Ovary (tissue), 9 donors: ENCODE measurements around the gene ATG5. TPM values are rescaled to one million over a fixed set of nuclear protein-coding genes. Genes with fewer than 3 reads are reported as not detected.

Source experiments
- DNase-seq, 5 donors: peaks; one replicate each; pipeline ENCODE4 v3.0.0-alpha.2; 2019 to 2020
- H3K27ac ChIP-seq, 2 donors: fragments of 200-600 bp; one replicate each; pipeline versions ENCODE4 v1.5.1 to v1.8.0; 2019 to 2022
- H3K27me3 ChIP-seq: fragments of 200-600 bp; one replicate; pipeline ENCODE4 v1.8.0; 2022
- H3K36me3 ChIP-seq: fragments of 200-600 bp; sonication (generic); one replicate; pipeline ENCODE4 v1.5.1; 2019
- H3K4me1 ChIP-seq: one replicate; pipeline ENCODE4 v1.8.1; 2013; ENCODE audit warnings: mild to moderate bottlenecking, moderate library complexity; ENCODE audit not compliant: insufficient read depth
- H3K4me3 ChIP-seq: fragments of 200-600 bp; sonication (generic); one replicate; pipeline ENCODE4 v1.5.1; 2017
- H3K9me3 ChIP-seq, 2 donors: fragments of 200-600 bp in 1 of 2; sonication (generic) in 1 of 2; one replicate each; pipeline versions ENCODE4 v1.5.1 to v1.8.1; 2013 to 2019; ENCODE audit warnings: mild to moderate bottlenecking in 1 of 2, moderate library complexity in 1 of 2
- CTCF ChIP-seq, 3 donors: fragments of 450-650 bp in 2 of 3; fragments of 200-600 bp in 1 of 3; IDR thresholded peaks; one replicate each; pipeline versions ENCODE4 v1.5.1 to v1.8.0; 2016 to 2022; ENCODE audit warnings: antibody characterized with exemption in 3 of 3, mild to moderate bottlenecking in 1 of 3
- EP300 ChIP-seq: sonication (generic); formaldehyde crosslinking; IDR thresholded peaks from one replicate; pipeline ENCODE4 v1.6.1; 2017; ENCODE audit warnings: antibody characterized with exemption
- POLR2A ChIP-seq: fragments of 450-650 bp; IDR thresholded peaks from one replicate; pipeline ENCODE4 v1.6.1; 2017; ENCODE audit warnings: antibody characterized with exemption, mild to moderate bottlenecking, moderate library complexity
- WGBS, 3 donors: extraction: QIAGEN DNeasy Blood & Tissue Kit in 1 of 3; methylation state at CpG; one replicate each; pipeline versions ENCODE4 v1.1.5 to v1.1.7; 2013 to 2017; 5-methylcytosine and 5-hydroxymethylcytosine counted together
- intact Hi-C, 4 donors: fragments of 100-400 bp; cut with DNase I; formaldehyde crosslinking; loops; one replicate each; pipeline versions ENCODE4 v1.11.0 to v1.15.1; 2022 to 2023
- polyA plus RNA-seq, 2 donors: library from polyadenylated mRNA; stranded (reverse); fragments of 200-250 nt in 1 of 2; fragments of 350-450 nt in 1 of 2; fragmentation: Illumina TruSeq in 1 of 2; extraction: RNeasy Lipid Tissue Mini Kit (QIAGEN cat#74804) in 1 of 2; gene quantifications; one replicate each; pipeline ENCODE4 v1.2.3, GENCODE V29; 2013 to 2014
- total RNA-seq, 7 donors: library from RNA; depleted of rRNA in 2 of 7; stranded (reverse); fragments of >200 nt in 2 of 7; fragmentation: NEBNext Ultra II Directional in 3 of 7; extraction: Animal tissue kit (Norgen Biotek cat#: 25700) in 3 of 7; gene quantifications; one replicate each; pipeline versions ENCODE4 v1.1.0 to v1.2.4, GENCODE V29; 2016 to 2023
- donor health status: DM: no; HTN: no; CAD: no; lungs with moderate emphysema.
- donor health status: DM: no; HTN: no; CAD: no.
- donor health status: Bipolar disorder and iron deficiency.
- donor health status: DM: yes; HTN: yes; CAD: no.
- donor health status: DM: no; HTN: no; CAD: no.
- donor health status: DM: yes; HTN: yes; CAD: no.

Gene ATG5
- total and polyA plus RNA-seq, 9 donors: 17.3 to 35.2 (median 28.3) TPM

GRCh38 chr6:106369739-106370138, 44.2 kb upstream of the ATG5 start:
- intact Hi-C loops: no loop called here
- TF ChIP-seq CTCF (IDR thresholded peaks at IDR 0.05): no peak
- no peak for TF ChIP-seq EP300
- TF ChIP-seq POLR2A: no peak
- no peak for DNase-seq
- Histone ChIP-seq H3K27ac (no peak overlapping the region), H3K36me3 (no peaks in the 10 kb centered on the region), H3K9me3 (no peaks in the 10 kb centered on the region), H3K27me3 (no peaks in the 10 kb centered on the region), H3K4me1 (no peaks in the 10 kb centered on the region), H3K4me3 (no peak overlapping the region)
- WGBS, 3 donors: 63 to 78% (median 72%) methylated on average over 2 of the region's 2 CpGs

- Histone ChIP-seq H3K9me3 (no peaks in the 10 kb centered on the region), H3K36me3 (no peaks in the 10 kb centered on the region), H3K4me1 (peaks cover 5% of the 10 kb centered on the region), H3K4me3 (no peak overlapping the region), H3K27ac (no peak overlapping the region), H3K27me3 (no peaks in the 10 kb centered on the region)
- no peak for DNase-seq
- no peak for TF ChIP-seq CTCF (IDR thresholded peaks at IDR 0.05)
- no peak for TF ChIP-seq EP300
- TF ChIP-seq POLR2A: no peak
- 90 to 96% (median 94%) methylated on average over 3 of the region's 3 CpGs for whole genome bisulfite sequencing, 3 donors
- intact Hi-C loops: no loop called here
These were observed 38.0 kb upstream of the ATG5 start for GRCh38 chr6:106363401-106364138.

- TF ChIP-seq EP300: no peak
- no peak for TF ChIP-seq CTCF (IDR thresholded peaks at IDR 0.05)
- no peak for TF ChIP-seq POLR2A
- intact Hi-C loops: no loop called here
- DNase-seq: peak in 1 of 5 donors; percentile 15
- 1 to 2% (median 2%) methylated on average over 18 to 31 of the region's 31 CpGs for WGBS, 3 donors
- Histone ChIP-seq H3K36me3 (no peaks in the 10 kb centered on the region), H3K27ac (no peak overlapping the region), H3K27me3 (no peaks in the 10 kb centered on the region), H3K4me3 (peak overlapping the region; percentile 37), H3K4me1 (peaks cover 5% of the 10 kb centered on the region), H3K9me3 (no peaks in the 10 kb centered on the region)
These were observed 35.5 kb upstream of the ATG5 start for GRCh38 chr6:106360989-106361430.

- intact Hi-C loops: no loop called here
- peaks cover 5% of the 10 kb centered on the region for H3K4me1 ChIP-seq
- H3K4me3 ChIP-seq: peak within 1 kb of the TSS; percentile 37
- no peaks in the 10 kb centered on the region for H3K9me3 ChIP-seq
- TF ChIP-seq CTCF (IDR thresholded peaks at IDR 0.05) (peak in 1 of 3 donors; percentile 30), EP300 (no peak), POLR2A (no peak)
- peak; percentile 20 to 57 (median 22) for DNase-seq
- 0 to 1% (median 1%) methylated on average over 31 to 66 of the region's 66 CpGs for WGBS, 3 donors
- no peaks in the 10 kb centered on the region for H3K36me3 ChIP-seq
- H3K27ac ChIP-seq: no peak within 1 kb of the TSS
- no peaks in the 10 kb centered on the region for H3K27me3 ChIP-seq
These were observed 34.9 kb upstream of the ATG5 start, which contains the start of gene CRYBG1 for GRCh38 chr6:106360410-106360988. CRYBG1 (plus strand) TSS chr6:106360717; CDS start chr6:106360909, 192 bp downstream.
